ACHN (cell line): ENCODE results near the gene TROAP.
A peak's percentile ranks its signal among the peaks of the same experiment; 100 is the strongest.
"Not testable (repeated sequence)": the region's sequence is repeated elsewhere in the genome, so short reads cannot be mapped to it uniquely, and the experiment has no call there.

Experiments used
- DNase-seq: peaks from one replicate; pipeline ENCODE4 v3.0.0-alpha.2; 2015
- in situ Hi-C: cut with HindIII; loops from 2 replicates; pipeline ENCODE4 v1.10.0; 2017; ENCODE audit warnings: low sequenced_read_pairs, low pct_ligation_motif_present, low pct_unique_long_range_greater_than_20kb

TROAP gene

DNA sequence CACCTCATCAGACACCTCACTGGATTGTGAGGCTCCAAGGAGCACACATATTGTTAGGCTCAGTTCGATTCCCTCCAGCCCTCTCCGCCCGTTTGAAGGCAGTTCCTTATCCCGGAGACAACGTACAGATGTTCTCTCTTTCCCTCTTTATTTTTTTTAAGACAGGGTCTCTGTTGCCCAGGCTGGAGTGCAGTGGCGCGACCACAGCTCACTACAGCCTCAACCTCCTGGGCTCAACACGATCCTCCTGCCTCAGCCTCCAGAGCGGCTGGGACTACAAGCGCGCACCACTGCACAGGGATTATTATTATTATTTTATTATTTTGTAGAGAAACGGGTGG lies 718 bp upstream of the TROAP start:
- in situ Hi-C loops, result no loop called here
- DNase-seq, result no peak

DNA sequence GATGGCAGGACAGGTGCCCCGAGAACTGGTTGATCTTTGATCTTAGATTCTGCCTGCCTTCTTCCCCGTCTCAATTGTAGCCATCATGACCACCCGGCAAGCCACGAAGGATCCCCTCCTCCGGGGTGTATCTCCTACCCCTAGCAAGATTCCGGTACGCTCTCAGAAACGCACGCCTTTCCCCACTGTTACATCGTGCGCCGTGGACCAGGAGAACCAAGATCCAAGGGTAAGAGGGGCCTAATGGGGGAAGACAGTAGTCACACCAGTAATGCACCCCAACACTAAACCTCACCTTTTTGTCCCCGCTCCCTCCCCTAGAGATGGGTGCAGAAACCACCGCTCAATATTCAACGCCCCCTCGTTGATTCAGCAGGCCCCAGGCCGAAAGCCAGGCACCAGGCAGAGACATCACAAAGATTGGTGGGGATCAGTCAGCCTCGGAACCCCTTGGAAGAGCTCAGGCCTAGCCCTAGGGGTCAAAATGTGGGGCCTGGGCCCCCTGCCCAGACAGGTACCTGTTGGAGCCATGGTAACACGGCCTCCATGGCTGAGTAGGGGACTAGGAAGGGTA lies 556 bp downstream of the TROAP start:
- in situ Hi-C loops, result no loop called here
- DNase-seq, result no peak

DNA sequence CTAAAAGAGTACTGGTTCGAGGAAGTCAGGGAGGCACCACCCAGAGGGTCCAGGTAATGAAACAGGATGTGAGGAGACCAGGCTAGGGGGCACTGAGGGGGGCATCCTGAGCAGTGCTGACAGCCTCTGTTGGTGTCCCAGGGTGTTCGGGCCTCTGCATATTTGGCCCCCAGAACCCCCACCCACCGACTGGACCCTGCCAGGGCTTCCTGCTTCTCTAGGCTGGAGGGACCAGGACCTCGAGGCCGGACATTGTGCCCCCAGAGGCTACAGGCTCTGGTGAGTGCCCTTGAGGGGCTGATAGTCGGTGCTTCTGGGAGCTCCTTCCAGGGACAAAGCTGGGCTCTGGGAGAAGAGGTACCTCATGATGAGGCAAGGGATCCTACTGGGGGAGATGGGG lies 2.6 kb downstream of the TROAP start:
- DNase-seq, result no peak
- in situ Hi-C loops, result no loop called here

DNA sequence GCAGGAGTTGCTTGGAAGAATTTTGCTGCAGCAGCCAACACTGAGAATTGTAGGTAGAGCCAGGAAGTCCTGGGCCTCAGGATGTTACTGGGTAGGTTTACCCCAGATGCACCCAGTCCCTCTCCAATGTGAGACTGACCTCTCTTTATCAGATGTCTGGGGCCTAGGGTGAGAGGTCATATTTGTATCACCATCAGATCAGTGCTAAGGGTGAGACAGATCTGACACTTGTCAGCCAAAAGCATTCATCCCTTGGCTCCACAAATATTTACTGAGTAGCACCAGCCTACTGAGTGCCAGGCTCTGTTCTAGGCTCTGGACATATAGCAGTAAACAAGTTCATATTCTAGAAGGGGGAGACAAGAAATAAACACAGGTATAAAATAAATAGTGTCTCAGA lies 4.3 kb downstream of the TROAP start:
- in situ Hi-C loops, result no loop called here
- DNase-seq, result no peak

DNA sequence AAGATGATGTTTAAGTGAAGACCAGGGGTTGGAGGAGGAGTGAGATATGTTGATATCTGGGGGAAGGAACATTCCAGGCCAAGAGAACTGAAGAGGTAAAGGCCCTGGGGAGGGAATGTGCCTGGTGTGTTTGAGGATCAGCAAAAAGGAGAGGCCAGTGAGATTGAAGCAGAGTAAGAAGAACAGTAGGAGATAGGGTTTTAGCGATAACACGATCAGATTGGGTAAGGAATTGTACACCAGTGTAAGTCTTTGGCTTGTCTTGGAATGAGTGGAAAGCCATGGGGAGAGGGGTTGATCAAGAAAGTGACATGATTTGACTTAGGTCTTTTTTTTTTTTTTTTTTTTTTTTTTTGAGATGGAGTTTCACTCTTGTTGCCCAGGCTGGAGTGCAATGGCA lies 4.8 kb downstream of the TROAP start:
- no peak for DNase-seq
- in situ Hi-C loops, result no loop called here

DNA sequence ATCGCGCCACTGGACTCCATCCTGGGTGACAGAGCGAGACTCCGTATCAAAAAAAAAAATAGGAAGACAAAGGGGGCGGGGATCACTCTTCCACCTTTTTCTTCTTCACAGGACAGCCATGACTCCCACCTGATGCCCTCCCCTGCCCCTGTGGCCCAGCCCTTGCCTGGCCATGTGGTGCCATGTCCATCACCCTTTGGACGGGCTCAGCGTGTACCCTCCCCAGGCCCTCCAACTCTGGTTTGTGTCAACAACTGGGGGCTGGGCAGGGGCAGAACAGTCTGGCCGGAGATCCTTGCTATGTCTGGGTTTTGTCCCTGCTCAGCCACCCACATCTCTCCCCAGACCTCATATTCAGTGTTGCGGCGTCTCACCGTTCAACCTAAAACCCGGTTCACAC lies 5.8 kb downstream of the TROAP start:
- in situ Hi-C loops, result no loop called here
- DNase-seq, result no peak

DNA sequence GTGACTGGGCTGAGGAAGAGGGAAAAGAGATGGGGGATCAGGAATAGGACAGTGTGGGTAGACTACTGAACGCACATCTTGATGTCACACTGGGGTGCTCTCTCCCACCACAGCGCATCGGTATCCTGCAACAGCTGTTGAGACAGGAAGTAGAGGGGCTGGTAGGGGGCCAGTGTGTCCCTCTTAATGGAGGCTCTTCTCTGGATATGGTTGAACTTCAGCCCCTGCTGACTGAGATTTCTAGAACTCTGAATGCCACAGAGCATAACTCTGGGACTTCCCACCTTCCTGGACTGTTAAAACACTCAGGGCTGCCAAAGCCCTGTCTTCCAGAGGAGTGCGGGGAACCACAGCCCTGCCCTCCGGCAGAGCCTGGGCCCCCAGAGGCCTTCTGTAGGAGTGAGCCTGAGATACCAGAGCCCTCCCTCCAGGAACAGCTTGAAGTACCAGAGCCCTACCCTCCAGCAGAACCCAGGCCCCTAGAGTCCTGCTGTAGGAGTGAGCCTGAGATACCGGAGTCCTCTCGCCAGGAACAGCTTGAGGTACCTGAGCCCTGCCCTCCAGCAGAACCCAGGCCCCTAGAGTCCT lies 7.1 kb downstream of the TROAP start:
- no peak for DNase-seq
- in situ Hi-C loops, result no loop called here

DNA sequence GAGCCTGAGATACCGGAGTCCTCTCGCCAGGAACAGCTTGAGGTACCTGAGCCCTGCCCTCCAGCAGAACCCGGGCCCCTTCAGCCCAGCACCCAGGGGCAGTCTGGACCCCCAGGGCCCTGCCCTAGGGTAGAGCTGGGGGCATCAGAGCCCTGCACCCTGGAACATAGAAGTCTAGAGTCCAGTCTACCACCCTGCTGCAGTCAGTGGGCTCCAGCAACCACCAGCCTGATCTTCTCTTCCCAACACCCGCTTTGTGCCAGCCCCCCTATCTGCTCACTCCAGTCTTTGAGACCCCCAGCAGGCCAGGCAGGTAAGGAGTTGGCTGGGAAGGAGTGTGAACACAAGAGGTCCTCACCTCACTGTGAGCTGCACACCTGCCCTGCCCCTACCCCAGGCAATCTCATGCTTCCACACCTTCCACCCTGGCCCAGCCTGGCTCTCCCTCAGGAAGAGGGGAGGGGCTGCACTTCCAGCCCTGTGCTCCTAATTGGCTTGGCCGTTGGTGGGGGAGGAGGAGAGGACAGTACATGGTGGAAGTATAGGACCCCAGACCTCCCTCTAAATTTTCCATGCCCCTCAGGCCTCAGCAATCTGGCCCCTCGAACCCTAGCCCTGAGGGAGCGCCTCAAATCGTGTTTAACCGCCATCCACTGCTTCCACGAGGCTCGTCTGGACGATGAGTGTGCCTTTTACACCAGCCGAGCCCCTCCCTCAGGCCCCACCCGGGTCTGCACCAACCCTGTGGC lies 7.8 kb downstream of the TROAP start:
- in situ Hi-C loops, result no loop called here
- DNase-seq, result no peak

DNA sequence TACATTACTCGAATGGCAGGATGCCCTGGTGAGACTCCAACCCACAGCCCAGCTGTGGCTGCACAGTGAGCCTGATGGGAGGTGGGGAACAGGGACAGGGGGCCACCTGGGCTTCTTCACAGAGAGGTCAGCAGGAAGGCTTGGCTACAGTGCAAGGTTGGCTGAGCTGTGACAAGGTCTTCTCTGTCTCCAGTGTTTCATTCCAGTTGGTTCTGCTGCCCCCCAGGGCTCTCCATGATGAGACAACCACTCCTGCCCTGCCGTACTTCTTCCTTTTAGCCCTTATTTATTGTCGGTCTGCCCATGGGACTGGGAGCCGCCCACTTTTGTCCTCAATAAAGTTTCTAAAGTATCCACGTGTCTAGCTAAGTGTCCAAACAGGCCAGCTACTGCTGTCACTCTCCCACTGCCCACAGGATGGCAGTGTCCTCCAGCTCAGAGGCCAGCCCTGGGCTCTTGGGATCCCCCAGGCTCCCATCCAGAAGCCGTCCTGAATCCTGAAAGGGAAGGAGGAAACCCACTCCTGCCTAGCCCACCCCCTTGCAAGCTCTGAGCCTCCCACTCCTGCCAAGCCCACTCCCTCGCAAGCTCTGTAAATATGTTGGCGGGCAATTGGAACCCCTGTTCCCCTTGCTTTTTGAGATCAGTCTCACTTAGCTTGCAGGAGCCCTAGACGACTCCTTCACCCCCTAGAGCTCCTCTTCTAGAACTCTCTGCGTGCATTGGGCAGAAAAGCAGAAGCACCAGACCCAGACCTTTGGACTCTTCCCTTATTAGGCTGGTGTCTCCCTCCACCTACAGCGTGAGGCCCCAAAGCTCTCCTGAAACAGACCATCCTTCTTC lies 8.5 kb downstream of the TROAP start:
- DNase-seq, result peak; percentile 79
- in situ Hi-C loops, result no loop called here

DNA sequence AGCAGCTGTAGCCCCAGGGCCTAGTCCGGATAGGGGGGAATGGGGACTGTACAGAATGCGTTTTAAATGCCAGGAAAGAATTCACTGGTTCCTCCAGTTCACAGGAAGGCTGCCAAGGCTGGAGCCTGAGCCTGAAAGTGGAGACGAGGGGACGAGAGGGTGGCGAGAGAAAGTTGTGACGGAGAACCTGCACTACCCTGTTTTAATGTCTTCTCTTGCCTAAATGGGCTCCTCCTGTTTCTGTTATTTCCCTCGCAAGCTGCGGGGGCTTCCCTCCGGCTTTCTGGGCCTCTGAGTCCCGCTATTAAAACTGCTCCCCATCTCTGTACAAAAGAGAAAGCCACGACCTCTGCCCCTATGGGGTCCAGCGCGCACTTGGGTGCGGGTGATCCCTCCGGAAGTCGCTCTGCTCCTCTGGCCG lies 9.4 kb downstream of the TROAP start:
- no peak for DNase-seq
- in situ Hi-C loops, result no loop called here

DNA sequence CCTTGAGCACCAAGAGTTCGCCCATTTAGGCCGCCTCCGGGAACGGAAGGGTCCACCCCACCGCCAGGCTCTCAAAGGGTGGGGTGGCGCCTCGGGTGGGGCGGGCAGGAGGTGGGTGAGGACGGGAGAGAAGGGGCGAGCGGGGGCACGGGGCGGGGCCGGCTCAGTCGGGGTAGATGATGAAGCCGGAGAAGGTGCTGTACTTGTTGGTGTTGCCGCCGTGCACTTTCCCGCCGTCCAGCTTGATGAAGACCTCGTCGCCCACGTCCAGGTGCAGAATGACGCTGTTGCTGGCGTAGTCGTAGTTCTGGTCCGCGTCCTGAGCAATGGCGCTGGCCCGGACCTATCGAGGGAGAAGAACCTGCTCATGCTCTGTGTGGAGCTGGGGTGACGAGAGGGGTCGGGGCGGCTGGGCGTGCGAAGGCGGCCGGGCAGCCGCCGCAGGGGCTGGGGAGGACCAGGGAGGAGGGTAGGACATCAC lies 9.9 kb downstream of the TROAP start:
- in situ Hi-C loops, result no loop called here
- no peak for DNase-seq

DNA sequence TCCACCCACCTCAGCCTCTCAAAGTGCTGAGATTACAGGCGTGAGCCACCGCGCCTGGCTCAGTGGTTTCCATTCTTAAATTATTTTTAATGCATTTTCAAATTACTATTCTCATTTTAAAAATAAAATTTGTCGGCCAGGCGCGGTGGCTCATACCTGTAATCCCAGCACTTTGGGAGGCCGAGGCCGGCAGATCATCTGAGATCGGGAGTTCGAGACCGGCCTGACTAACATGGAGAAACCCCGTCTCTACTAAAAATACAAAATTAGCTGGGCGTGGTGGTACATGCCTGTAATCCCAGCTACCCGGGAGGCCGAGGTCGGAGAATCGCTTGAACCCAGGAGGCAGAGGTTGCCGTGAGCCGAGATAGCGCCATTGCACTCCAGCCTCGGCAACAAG lies 10.7 kb downstream of the TROAP start:
- in situ Hi-C loops, DNase-seq: not testable (repeated sequence)

DNA sequence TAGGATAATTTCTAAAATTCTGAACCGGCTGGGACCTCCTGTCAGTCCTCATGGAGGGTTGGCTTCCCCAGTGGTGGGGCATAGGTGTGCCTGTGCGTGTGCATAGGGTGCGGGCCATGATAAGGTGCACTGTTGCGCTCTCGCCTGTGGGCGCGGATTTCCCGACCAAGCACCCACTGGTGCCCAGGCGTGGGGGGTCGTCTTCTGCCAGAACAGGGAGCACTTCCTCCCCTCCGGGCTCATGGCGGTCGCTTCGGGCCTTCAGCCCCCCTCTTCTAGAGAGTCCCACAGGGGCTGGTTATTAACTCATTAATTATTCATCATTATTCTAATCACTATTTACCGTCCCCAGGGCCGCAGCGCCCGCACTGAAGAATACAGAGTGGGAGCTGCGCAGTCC lies 11.2 kb downstream of the TROAP start:
- DNase-seq, result no peak
- in situ Hi-C loops, result no loop called here

DNA sequence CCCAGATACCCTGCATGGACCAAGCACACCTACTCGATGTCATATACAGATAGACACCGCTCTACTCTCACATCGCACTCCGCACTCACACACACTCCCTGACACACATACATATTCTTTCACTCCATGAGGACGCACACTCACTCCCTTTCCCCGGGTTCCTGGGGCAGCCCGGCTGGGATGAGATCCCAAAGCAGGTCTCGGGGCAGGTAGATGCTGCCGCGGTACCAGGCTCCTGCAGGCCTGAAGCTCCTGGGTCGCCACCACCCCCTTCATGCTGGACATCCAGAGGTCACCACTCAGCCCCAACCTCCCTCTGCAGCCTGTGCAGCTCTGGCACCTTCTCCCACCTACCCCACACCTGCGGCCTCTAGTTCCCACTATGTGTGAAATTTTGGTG lies 11.6 kb downstream of the TROAP start:
- in situ Hi-C loops, result no loop called here
- no peak for DNase-seq

DNA sequence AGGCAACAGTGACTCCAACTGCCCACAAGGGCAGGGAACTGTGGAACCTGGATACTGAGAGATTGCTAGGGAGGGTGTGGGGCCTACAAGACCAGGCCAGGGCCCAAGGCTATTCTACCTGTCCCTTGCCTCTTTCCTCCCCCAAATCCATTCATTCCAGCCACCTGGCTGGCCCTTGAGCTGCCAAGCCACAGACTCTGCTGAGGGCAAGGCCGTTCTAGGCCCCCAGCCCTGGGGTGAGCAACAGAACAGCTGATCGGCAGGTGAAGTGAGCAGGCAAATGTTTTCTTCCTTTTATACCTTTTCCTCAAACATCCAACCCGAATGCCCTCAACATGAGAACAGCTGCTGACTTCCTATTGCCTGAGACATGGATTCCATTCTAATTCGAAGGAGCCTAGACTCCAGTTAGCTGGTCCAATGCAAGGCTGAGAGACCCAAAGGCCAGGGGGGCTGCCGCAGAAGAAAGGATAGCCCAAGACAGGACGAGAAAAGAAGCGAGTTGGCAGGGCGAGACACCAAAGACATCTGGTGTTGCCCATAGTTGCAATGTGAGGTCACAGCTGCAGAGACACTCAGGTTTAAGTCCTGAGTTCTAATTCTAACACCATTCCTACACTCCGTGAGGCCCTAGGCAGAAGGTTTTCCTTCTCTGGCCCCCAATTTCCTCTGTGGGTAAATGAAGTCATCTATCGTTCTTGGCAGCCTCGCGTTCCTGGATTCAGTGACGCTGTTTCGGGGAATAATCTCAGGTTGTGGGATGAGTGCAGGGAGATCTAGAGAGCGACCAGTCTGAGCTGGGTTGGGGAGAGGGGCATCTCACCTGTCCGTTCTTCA lies 12.3 kb downstream of the TROAP start:
- in situ Hi-C loops, result no loop called here
- no peak for DNase-seq

DNA sequence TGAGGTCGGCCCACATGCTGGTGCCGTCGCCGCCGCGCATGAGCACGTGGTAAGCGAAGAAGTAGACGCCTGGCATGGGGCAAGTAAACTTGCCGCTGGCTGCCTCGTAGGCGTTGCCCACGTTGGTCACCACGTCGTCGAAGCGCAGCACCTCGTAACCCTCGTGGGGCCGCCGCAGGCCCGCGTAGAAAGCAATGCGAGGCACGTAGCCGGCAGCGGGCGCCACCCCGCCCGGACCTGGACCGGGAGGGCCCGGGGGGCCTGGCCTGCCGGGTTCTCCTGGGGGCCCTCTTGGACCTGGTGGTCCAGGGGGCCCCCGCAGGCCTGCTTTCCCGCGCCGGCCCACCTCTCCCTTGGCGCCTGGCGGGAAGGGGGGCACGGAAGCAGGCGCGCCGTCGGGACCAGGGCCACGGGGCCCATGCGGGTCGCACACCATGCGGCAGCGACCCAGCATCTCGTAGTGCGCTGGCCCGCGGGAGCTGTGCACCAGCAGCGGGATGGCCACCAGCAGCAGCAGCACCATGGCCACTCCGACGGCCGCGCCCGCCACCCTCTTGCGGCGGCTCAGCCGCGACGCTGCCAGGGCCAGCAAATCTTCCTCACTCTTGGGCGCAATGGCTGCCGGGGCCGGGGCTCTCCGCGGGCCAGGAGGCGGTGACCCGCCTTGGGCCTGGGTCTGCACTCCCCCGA lies 13.0 kb downstream of the TROAP start:
- DNase-seq, result no peak
- in situ Hi-C loops, result no loop called here

DNA sequence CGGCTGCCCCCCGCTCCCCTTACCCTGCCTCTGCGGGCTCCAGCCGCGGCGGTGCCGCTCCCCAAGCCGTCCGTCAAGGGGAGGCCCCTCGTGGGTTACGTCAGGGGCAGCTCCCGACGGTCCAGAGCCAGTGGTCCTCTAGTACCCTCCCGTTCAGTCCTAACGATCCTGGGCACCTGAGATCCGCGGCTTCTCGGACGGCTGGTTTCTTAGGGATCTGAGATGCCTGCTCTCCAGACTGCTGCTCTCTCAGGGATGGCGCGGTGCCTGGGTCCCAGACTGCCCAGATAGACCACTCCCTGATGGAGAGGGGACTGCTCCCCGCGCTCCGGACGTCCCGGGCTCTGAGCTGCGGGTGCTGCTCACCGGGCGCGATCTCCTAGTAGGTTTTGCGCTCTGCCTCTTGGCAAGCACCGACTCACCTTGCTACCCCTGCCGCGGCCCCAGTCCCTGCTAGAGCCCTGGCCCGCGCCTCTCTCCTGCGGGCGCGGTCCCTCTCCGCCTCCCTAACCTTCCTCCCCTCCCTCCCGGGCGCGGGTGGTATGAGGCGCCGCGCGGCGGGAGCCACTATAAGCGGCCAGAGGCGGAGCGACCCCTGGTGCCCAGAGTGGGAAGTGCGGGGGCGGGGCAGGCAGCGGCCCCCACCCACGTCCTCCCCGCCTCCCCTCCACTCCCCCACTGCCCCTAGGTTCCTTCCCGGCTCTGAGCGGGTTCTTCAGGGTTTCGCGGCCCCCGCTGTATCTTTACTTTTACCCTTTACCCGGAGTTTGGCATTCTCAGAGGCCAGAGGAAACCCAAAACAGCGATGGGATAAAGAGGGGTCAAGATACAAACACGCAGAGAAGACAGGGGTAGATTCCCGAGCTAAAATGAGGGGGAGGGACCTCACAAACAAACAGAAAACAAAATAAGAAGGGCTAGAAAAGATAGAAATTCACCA lies 13.9 kb downstream of the TROAP start, which contains the start of gene C1QL4:
C1QL4 (minus strand) TSS at position 544 of the 940 bp plus-strand sequence. CDS start 711 bp downstream, outside the sequence.
- in situ Hi-C loops, result no loop called here

More for the DNA sequence above, 13.9 kb downstream of the TROAP start, which contains the start of gene C1QL4:
- peak; percentile 85 for DNase-seq
